Nucleus accumbens (tissue), 56 donors: Measurements from ENCODE around the gene MVP.
"Not testable (repeated sequence)": the region's sequence is repeated elsewhere in the genome, so short reads cannot be mapped to it uniquely, and the experiment has no call there.

Source experiments
- DNase-seq, 56 donors: peaks; one replicate each; lab custom pipeline; 2025; lab: John Stamatoyannopoulos, UW

The MVP gene

DNA sequence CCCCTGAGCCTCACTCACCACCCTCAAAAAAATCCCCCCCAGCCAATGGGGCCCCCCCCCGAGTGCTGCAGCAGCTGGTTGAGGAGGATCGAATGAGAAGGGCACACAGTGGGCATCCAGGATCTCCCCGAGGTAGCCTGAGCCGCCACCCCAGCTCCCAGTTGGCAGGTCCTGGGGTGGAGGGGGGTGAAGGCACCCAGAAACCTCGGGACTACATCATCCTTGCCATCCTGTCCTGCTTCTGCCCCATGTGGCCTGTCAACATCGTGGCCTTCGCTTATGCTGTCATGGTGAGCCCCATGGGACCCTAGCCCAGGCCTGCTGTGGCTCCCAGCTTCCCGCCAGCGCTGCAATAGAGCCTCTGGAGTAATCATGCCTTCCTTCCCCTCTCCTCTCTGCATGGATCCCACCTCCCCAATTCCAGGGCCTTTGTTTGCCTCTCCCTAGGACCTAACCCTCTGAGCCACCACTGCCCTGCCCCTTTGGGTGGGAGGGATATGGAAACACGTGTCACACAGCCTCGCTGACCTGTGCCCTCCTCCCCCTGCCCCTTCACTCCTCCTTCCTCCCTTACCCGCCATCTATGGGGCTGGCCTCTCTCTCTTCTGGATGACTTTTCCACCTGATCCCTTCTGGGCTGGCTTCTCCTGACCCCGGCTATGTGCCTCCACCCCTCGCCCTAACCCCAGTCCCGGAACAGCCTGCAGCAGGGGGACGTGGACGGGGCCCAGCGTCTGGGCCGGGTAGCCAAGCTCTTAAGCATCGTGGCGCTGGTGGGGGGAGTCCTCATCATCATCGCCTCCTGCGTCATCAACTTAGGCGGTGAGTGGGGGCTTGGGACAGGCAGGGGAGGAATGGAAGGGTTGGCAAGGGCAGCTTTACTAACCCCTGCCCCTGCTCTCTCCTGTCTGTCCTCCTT is 6.4 kb upstream of the MVP start:
- peak in 1 of 56 donors; percentile 2 for DNase-seq

DNA sequence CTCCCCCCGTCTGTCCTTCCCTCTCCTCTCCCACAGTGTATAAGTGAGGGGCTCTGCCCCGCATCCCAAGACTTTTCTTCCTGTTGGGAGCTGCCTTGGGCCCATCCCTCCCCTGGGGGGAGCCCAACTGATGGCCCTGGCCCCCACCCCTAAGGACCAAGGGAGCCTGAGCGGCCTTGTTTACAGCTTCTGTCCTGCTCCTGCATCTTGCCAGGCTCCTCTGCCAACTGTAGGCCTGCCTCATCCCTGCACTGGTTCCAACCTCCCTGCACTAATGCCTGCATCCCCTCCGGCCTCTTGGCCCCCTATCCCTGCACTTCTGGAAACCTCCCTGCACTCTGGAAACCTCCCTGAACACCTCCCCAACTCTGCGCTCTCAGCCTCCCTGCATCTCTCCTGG is 5.7 kb upstream of the MVP start:
- DNase-seq, result peak in 1 of 56 donors; percentile 26

GRCh38 chr16:29815032-29815721 is 5.1 kb upstream of the MVP start:
- DNase-seq, result peak in 12 of 56 donors; percentile 16 to 69 (median 44)

- peak; percentile 86 to 99 (median 97) for DNase-seq
Observed at GRCh38 chr16:29815793-29816693, 4.2 kb upstream of the MVP start, which contains the start of gene PAGR1. Gene PAGR1, plus strand, starts transcription at chr16:29816152. Its CDS starts 374 bp downstream, at chr16:29816526.

- peak in 29 of 56 donors; percentile 15 to 76 (median 53) for DNase-seq
Observed at GRCh38 chr16:29816694-29817441, 3.4 kb upstream of the MVP start.

GRCh38 chr16:29818082-29818481 is 2.2 kb upstream of the MVP start:
- no peak for DNase-seq

DNA sequence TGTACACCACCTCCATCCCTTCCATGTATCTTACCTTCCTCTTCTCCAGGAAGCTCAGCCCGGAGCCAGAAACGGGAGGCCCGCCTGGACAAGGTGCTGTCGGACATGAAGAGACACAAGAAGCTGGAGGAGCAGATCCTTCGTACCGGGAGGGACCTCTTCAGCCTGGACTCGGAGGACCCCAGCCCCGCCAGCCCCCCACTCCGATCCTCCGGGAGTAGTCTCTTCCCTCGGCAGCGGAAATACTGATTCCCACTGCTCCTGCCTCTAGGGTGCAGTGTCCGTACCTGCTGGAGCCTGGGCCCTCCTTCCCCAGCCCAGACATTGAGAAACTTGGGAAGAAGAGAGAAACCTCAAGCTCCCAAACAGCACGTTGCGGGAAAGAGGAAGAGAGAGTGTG is 756 bp upstream of the MVP start:
- no peak for DNase-seq

DNA sequence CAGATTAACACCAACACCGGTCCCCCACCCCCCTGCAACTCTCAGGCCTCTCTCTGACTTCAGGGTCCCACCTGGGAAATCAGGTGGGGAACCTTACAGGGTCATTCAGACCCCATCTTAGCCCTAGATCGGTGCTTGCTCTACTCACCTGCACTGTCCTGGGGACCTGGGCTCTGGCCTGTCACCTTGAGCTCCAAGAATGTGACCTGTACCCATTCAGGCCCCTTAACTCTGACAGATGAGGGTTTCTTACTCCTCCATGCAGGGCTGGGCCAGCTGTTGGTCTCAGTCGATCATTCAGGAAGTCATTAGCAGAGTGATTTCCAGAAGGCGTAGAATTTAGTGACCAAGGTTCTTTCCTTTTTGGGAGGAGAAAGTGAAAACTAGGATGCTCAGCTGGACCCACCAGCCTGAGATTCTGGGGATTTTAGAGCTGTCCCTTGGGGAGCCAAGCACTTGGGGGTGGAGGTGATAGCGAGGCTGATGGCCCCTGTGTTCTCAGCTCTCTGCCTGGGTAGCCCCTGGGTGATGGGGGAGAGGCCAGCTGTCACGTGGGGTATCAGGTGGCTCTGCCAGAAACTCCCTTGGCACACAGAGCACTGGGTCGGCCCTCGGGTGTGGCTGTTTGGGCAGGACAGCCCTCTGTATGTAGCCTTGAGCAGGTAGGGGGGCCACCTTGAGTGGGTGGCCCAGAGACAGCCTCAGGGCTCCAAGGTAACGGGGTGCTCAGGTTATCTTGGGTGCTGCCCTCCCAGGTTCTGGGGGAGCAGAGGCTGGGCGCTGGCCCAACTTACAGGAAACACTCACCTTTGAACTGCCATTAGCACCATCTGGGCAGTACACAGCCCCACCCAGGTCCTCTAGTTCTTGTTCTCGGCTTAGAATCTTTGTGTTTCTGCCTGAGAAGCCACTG is 724 bp downstream of the MVP start:
- peak in 1 of 56 donors; percentile 7 for DNase-seq

DNA sequence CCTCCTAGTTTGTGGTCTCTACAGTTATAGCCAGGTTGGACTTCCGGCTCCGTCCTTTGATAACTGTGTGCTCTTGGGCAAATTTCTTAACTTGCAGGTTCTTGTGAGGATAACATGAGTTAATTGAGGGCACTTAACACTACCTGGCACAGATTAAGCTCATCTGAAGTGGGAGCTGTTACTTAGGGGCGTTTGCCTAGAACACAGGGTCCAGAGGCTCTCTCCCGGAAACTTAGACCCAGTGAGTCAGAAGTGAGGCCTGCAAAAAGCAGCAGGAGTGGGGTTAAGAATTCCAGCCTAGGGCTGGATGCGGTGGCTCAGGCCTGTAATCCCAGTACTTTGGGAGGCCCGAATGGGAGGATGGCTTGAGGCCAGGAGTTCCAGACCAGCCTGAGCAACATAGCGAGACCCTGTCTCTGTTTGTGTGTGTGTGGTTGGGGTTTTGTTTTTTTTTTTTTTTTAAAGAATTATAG is 1.4 kb downstream of the MVP start:
- no peak for DNase-seq

DNA sequence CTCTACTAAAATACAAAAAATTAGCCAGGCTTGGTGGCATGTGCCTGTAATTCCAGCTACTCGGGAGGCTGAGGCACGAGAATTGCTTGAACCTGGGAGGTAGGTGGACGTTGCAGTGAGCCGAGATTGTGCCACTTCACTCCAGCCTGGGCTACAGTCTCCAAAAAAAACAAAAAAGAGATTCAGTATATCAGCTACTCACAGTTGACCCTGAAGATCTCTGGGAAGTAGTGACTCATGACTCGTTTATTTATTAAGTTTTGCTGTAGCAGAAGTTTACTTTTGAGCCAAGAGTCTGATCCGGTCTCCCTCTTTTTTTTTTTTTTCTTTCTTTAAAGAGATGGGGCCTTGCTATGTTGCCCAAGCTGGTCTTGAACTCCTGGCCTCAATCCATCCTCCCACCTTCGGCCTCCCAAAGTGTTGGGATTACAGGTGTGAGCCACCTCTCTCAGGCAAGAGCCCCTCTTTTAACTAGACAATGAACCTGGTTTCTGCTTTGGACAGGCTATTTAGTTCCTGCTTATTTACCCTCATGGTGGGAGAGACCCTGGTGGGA is 4.4 kb downstream of the MVP start:
- DNase-seq, result no peak

DNA sequence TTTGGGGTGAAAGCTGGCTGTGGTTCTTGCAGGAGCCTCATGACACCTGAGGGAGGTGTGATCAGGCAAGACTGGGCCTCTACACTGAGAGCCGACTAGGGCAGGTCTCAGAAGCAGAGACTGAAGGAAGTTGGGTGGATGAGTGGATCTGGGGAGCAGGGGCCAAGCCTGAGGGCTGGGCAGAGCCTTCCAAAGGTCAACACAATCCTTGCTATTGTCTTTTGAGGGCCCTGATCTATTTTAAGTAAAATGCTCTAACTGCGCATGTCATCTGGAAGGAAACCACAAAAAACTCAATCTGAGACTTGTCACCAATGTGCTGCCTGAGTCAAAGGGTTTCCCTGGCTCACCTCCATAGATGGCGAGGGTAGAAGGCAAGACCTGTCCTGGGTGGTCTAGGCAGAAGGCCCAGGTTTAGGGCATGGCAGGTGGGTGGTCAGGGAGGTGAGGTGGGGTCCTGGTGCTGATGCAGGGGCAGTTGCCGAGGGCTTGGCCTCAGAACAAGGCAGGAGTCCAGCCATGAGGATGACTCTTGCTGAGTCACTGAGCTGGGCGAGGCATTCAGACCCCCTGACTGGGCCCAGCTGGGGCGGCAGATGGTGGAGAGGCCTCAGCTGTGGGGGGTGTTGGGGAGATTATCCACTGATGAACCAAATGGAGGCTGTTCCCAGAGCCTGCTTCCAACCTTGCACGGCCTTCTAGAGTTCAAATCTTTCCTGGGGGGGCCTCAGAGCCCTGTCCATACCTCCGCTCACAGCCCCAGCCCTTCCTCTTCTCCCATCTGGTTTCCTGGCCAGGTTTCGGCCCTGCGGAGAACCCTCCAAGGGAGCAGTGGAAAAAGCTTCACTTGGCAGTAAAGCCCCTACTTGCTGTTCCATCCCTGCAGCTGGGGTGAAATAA is 5.1 kb downstream of the MVP start:
- peak in 36 of 56 donors; percentile 9 to 94 (median 52) for DNase-seq

DNA sequence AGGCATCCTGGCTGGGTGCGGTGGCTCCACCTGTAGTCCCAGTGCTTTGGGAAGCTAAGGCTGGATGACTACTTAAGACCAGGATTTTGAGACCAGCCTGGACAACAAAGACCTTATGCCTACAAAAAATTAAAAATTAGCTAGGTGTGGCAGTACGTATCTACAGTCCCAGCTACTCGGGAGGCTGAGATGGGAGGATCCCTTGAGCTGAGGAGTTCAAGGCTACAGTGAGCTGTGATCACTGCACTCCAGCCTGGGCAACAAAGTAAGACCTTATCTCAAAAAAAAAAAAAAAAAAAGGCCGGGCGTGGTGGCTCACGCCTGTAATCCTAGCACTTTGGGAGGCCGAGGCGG is 6.1 kb downstream of the MVP start:
- DNase-seq, result no peak

GRCh38 chr16:29830774-29831173 is 10.5 kb downstream of the MVP start:
- no peak for DNase-seq

DNA sequence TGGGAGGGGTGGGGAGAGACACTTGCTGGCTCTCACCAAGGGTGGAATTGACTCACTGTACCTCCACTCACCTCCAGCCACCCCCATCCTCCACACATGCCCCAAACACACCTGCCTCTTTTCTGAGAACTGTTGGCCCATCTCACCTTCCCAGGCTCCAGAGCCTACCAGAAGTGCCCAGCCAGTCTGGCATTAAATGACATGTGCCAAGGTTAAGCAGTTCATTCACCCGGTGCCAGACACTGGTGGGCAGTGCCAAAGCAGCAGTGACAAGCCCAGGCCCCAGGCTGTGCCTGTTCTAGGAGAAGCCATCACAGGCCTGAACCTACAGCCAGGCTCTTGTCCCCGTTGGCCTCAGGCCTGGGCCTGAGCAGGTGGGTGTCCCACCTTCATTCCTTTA is 11.2 kb downstream of the MVP start:
- no peak for DNase-seq

GRCh38 chr16:29833219-29833618 is 13.0 kb downstream of the MVP start:
- DNase-seq, result not testable (repeated sequence)

- no peak for DNase-seq
Observed at GRCh38 chr16:29834079-29834478, 13.8 kb downstream of the MVP start.

GRCh38 chr16:29835926-29836325 is 15.7 kb downstream of the MVP start:
- DNase-seq, result no peak
